ENCODE measurements around the gene HYKK. TPM values are rescaled to one million over a fixed set of nuclear protein-coding genes. Genes with fewer than 3 reads are reported as not detected.
A peak's percentile ranks its signal among the peaks of the same experiment; 100 is the strongest.

HYKK gene
- total and polyA plus RNA-seq, 9 of the 15 experiments (the other 6 are each of a cell fraction or from before 2014, with no cell fraction given): 1.9 to 6.1 (median 4.3) TPM

DNA sequence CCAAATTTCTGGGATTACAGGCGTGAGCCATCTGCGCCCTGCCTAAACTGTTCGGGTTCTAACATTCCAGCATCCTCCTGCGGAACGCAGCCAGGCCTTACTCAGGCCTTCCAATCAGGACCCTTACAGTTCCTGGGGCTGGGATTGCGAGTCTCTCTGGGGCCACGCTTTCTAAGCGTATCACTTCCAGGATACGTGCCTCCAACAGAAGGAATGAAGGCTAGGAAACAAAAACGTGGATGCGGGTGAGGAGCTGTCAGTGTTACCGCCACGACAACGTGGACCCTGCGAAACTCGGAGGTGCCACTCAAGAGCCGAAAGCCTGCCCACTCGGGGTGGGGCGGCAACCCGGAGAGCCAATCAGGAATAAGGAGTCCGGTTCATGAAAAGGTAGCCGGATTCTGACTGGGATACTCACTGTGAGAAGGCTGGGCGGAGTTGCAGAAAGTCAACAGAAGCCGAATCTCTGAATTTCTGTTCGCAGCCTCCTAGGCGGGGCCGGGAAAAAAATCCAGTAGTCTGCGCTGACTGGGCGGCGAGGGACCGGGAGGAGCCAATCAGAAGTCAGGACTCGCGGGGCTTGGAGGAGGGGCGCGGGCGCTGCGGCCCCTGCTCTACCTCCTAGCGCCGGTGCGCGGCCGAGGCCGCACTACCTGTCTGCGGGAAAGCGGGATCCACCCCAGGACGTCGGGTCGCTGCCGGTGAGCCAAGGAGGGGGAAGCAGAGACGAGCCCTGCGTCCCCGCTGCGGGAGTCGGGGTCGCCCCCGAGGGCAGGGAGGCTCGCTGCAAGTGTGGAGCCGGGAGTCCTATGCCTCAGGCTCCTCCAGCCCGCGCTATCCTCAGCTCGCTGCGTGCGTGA lies at the start of gene HYKK (continued):
- TF ChIP-seq PHF8 (IDR thresholded peaks at IDR 0.05; ENCODE audit: borderline replicate concordance, low read length): peak; percentile 73; the same call in 1 of the 2 replicates
- TF ChIP-seq PTTG1 (tag; IDR thresholded peaks at IDR 0.05; ENCODE audit: low read depth): no peak
- TF ChIP-seq HMGN3 (IDR thresholded peaks at IDR 0.05; ENCODE audit: borderline replicate concordance, extremely low read depth, insufficient read length, low read depth, low read length): peak; percentile 53
- TF ChIP-seq, protein P1, sequence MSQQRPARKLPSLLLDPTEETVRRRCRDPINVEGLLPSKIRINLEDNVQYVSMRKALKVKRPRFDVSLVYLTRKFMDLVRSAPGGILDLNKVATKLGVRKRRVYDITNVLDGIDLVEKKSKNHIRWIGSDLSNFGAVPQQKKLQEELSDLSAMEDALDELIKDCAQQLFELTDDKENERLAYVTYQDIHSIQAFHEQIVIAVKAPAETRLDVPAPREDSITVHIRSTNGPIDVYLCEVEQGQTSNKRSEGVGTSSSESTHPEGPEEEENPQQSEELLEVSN (IDR thresholded peaks at IDR 0.05; ENCODE audit: borderline replicate concordance in 1 of 2, extremely low read depth in 1 of 2, insufficient read depth in 1 of 2, insufficient read length in 1 of 2, low read depth in 1 of 2, low read length in 1 of 2, poor library complexity in 1 of 2, severe bottlenecking in 1 of 2): peak; percentile 32 to 38
- TF ChIP-seq, protein P2, sequence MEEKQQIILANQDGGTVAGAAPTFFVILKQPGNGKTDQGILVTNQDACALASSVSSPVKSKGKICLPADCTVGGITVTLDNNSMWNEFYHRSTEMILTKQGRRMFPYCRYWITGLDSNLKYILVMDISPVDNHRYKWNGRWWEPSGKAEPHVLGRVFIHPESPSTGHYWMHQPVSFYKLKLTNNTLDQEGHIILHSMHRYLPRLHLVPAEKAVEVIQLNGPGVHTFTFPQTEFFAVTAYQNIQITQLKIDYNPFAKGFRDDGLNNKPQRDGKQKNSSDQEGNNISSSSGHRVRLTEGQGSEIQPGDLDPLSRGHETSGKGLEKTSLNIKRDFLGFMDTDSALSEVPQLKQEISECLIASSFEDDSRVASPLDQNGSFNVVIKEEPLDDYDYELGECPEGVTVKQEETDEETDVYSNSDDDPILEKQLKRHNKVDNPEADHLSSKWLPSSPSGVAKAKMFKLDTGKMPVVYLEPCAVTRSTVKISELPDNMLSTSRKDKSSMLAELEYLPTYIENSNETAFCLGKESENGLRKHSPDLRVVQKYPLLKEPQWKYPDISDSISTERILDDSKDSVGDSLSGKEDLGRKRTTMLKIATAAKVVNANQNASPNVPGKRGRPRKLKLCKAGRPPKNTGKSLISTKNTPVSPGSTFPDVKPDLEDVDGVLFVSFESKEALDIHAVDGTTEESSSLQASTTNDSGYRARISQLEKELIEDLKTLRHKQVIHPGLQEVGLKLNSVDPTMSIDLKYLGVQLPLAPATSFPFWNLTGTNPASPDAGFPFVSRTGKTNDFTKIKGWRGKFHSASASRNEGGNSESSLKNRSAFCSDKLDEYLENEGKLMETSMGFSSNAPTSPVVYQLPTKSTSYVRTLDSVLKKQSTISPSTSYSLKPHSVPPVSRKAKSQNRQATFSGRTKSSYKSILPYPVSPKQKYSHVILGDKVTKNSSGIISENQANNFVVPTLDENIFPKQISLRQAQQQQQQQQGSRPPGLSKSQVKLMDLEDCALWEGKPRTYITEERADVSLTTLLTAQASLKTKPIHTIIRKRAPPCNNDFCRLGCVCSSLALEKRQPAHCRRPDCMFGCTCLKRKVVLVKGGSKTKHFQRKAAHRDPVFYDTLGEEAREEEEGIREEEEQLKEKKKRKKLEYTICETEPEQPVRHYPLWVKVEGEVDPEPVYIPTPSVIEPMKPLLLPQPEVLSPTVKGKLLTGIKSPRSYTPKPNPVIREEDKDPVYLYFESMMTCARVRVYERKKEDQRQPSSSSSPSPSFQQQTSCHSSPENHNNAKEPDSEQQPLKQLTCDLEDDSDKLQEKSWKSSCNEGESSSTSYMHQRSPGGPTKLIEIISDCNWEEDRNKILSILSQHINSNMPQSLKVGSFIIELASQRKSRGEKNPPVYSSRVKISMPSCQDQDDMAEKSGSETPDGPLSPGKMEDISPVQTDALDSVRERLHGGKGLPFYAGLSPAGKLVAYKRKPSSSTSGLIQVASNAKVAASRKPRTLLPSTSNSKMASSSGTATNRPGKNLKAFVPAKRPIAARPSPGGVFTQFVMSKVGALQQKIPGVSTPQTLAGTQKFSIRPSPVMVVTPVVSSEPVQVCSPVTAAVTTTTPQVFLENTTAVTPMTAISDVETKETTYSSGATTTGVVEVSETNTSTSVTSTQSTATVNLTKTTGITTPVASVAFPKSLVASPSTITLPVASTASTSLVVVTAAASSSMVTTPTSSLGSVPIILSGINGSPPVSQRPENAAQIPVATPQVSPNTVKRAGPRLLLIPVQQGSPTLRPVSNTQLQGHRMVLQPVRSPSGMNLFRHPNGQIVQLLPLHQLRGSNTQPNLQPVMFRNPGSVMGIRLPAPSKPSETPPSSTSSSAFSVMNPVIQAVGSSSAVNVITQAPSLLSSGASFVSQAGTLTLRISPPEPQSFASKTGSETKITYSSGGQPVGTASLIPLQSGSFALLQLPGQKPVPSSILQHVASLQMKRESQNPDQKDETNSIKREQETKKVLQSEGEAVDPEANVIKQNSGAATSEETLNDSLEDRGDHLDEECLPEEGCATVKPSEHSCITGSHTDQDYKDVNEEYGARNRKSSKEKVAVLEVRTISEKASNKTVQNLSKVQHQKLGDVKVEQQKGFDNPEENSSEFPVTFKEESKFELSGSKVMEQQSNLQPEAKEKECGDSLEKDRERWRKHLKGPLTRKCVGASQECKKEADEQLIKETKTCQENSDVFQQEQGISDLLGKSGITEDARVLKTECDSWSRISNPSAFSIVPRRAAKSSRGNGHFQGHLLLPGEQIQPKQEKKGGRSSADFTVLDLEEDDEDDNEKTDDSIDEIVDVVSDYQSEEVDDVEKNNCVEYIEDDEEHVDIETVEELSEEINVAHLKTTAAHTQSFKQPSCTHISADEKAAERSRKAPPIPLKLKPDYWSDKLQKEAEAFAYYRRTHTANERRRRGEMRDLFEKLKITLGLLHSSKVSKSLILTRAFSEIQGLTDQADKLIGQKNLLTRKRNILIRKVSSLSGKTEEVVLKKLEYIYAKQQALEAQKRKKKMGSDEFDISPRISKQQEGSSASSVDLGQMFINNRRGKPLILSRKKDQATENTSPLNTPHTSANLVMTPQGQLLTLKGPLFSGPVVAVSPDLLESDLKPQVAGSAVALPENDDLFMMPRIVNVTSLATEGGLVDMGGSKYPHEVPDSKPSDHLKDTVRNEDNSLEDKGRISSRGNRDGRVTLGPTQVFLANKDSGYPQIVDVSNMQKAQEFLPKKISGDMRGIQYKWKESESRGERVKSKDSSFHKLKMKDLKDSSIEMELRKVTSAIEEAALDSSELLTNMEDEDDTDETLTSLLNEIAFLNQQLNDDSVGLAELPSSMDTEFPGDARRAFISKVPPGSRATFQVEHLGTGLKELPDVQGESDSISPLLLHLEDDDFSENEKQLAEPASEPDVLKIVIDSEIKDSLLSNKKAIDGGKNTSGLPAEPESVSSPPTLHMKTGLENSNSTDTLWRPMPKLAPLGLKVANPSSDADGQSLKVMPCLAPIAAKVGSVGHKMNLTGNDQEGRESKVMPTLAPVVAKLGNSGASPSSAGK (IDR thresholded peaks at IDR 0.05): peak; percentile 22; the same call in 1 of the 2 replicates
- TF ChIP-seq L3MBTL2 (IDR thresholded peaks at IDR 0.05): peak; percentile 65
- 0 out of 2 replicates have a peak, but pooled peaks have one; percentile 46 for TF ChIP-seq ERF (CRISPR knock-in tag; IDR thresholded peaks at IDR 0.05)
- peak; percentile 67 for TF ChIP-seq ZNF384 (IDR thresholded peaks at IDR 0.05; ENCODE audit: low read depth, low read length)
- TF ChIP-seq FOS (IDR thresholded peaks at IDR 0.05; ENCODE audit: extremely low read depth, insufficient read length): peak; percentile 50
- TF ChIP-seq, protein P3, sequence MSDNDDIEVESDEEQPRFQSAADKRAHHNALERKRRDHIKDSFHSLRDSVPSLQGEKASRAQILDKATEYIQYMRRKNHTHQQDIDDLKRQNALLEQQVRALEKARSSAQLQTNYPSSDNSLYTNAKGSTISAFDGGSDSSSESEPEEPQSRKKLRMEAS (CRISPR knock-in tag; IDR thresholded peaks at IDR 0.05): peak; percentile 48; the same call in 1 of the 2 replicates
- TF ChIP-seq RBBP5 (IDR thresholded peaks at IDR 0.05; ENCODE audit: borderline replicate concordance, insufficient read depth, low read length, poor library complexity, severe bottlenecking): peak; percentile 70
